Measurements from ENCODE around the gene GRIN2A. TPM values are rescaled to one million over a fixed set of nuclear protein-coding genes. Genes with fewer than 3 reads are reported as not detected.

GRIN2A gene
- polyA plus RNA-seq, 1 donor from 2014 or later = 0.11 TPM

GRCh38 chr16:9706217-9706836 is 475.9 kb downstream of the GRIN2A start:
- TF ChIP-seq EZH2 (IDR thresholded peaks at IDR 0.05; ENCODE audit: borderline replicate concordance, insufficient read depth, low read length, poor library complexity, severe bottlenecking) (no peak), REST (IDR thresholded peaks at IDR 0.05; ENCODE audit: borderline replicate concordance) (no peak), EP300 (conservative IDR thresholded peaks at IDR 0.05; ENCODE audit: poor library complexity, severe bottlenecking) (no peak), RAD21 (conservative IDR thresholded peaks at IDR 0.05) (no peak), SMC3 (conservative IDR thresholded peaks at IDR 0.05; ENCODE audit: poor library complexity) (no peak), TAF1 (IDR thresholded peaks at IDR 0.05; ENCODE audit: low read depth) (no peak)
- Histone ChIP-seq H3K4me2 (ENCODE audit: low read length) (no peak overlapping the region), H2AFZ (ENCODE audit: low read depth, low read length) (no peak overlapping the region), H3K79me2 (replicated peaks; ENCODE audit: insufficient read depth, low read length) (no peaks in the 10 kb centered on the region), H3K9me3 (ENCODE audit: low read length) (no peaks in the 10 kb centered on the region), H3K36me3 (ENCODE audit: insufficient read depth, low read length) (no peaks in the 10 kb centered on the region), H3K4me3 (ENCODE audit: low read length) (no peak overlapping the region), H3K9me2 (ENCODE audit: insufficient read depth, low read length) (no peaks in the 10 kb centered on the region), H3K9ac (ENCODE audit: low read length) (no peak overlapping the region), H3F3A (ENCODE audit: insufficient read depth, low read length, poor library complexity, severe bottlenecking) (no peaks in the 10 kb centered on the region), H4K20me1 (ENCODE audit: insufficient read depth) (no peaks in the 10 kb centered on the region), H3K27ac (ENCODE audit: low read length) (no peak overlapping the region), H3K27me3 (ENCODE audit: insufficient read depth, low read depth, low read length) (no peaks in the 10 kb centered on the region)

- Histone ChIP-seq H3K4me3 (ENCODE audit: low read length) (no peak overlapping the region), H3K79me2 (replicated peaks; ENCODE audit: insufficient read depth, low read length) (no peaks in the 10 kb centered on the region), H3F3A (ENCODE audit: insufficient read depth, low read length, poor library complexity, severe bottlenecking) (no peaks in the 10 kb centered on the region), H3K36me3 (ENCODE audit: insufficient read depth, low read length) (no peaks in the 10 kb centered on the region), H2AFZ (ENCODE audit: low read depth, low read length) (no peak overlapping the region), H4K20me1 (ENCODE audit: insufficient read depth) (no peaks in the 10 kb centered on the region), H3K27me3 (ENCODE audit: insufficient read depth, low read depth, low read length) (no peaks in the 10 kb centered on the region), H3K4me2 (ENCODE audit: low read length) (no peak overlapping the region), H3K9me3 (ENCODE audit: low read length) (no peaks in the 10 kb centered on the region), H3K27ac (ENCODE audit: low read length) (no peak overlapping the region), H3K9ac (ENCODE audit: low read length) (no peak overlapping the region), H3K9me2 (ENCODE audit: insufficient read depth, low read length) (no peaks in the 10 kb centered on the region)
- no peak for TF ChIP-seq EZH2 (IDR thresholded peaks at IDR 0.05; ENCODE audit: borderline replicate concordance, insufficient read depth, low read length, poor library complexity, severe bottlenecking)
- no peak for TF ChIP-seq RAD21 (conservative IDR thresholded peaks at IDR 0.05)
- no peak for TF ChIP-seq EP300 (conservative IDR thresholded peaks at IDR 0.05; ENCODE audit: poor library complexity, severe bottlenecking)
- TF ChIP-seq REST (IDR thresholded peaks at IDR 0.05; ENCODE audit: borderline replicate concordance) = no peak
- TF ChIP-seq TAF1 (IDR thresholded peaks at IDR 0.05; ENCODE audit: low read depth) = no peak
Measured at GRCh38 chr16:9703731-9704130, 478.5 kb downstream of the GRIN2A start.

Small RNAs within 50 kb of the gene (small RNA-seq; reads per million reads assigned to genes)
- 0 reads per million in 3 experiments for gene RN7SL493P

Other genes with a start within 250 kb of the GRIN2A start
- 20.9 and 22.4 TPM in 2 replicates for gene ATF7IP2, start 203.6 kb upstream of the GRIN2A start, polyA plus RNA-seq